HG03108 (cell line): ENCODE measurements around the gene IL1RL1.
A peak's percentile ranks its signal among the peaks of the same experiment; 100 is the strongest.
"Not testable (repeated sequence)": the region's sequence is repeated elsewhere in the genome, so short reads cannot be mapped to it uniquely, and the experiment has no call there.

Experiments
- ATAC-seq: cut with Tn5 transposase; IDR thresholded peaks from one replicate; pipeline ENCODE4 v1.9.1; 2021; ENCODE audit warnings: moderate library complexity; ENCODE audit not compliant: unreplicated experiment

The IL1RL1 gene

GRCh38 chr2:102291319-102292075 is 19.9 kb upstream of the IL1RL1 start:
- ATAC-seq: no peak

GRCh38 chr2:102294802-102295489 is 16.4 kb upstream of the IL1RL1 start:
- no peak for ATAC-seq

GRCh38 chr2:102295566-102295965 is 15.8 kb upstream of the IL1RL1 start:
- no peak for ATAC-seq

GRCh38 chr2:102296449-102296848 is 14.9 kb upstream of the IL1RL1 start:
- no peak for ATAC-seq

GRCh38 chr2:102297891-102298290 is 13.5 kb upstream of the IL1RL1 start:
- no peak for ATAC-seq

GRCh38 chr2:102301867-102302362 is 9.4 kb upstream of the IL1RL1 start:
- ATAC-seq: peak; percentile 91

GRCh38 chr2:102302458-102302857 is 8.9 kb upstream of the IL1RL1 start:
- no peak for ATAC-seq

GRCh38 chr2:102303589-102303988 is 7.8 kb upstream of the IL1RL1 start:
- no peak for ATAC-seq

GRCh38 chr2:102304268-102304667 is 7.1 kb upstream of the IL1RL1 start:
- no peak for ATAC-seq

- no peak for ATAC-seq
Observed at GRCh38 chr2:102304711-102305611, 6.4 kb upstream of the IL1RL1 start.

GRCh38 chr2:102306125-102306524 is 5.2 kb upstream of the IL1RL1 start:
- ATAC-seq: no peak

GRCh38 chr2:102313025-102313424 is 1.7 kb downstream of the IL1RL1 start:
- no peak for ATAC-seq

GRCh38 chr2:102313471-102313870 is 2.1 kb downstream of the IL1RL1 start:
- ATAC-seq: no peak

- no peak for ATAC-seq
Observed at GRCh38 chr2:102313950-102314349, 2.6 kb downstream of the IL1RL1 start.

- ATAC-seq: no peak
Observed at GRCh38 chr2:102315921-102316320, 4.6 kb downstream of the IL1RL1 start.

- no peak for ATAC-seq
Observed at GRCh38 chr2:102317715-102318114, 6.4 kb downstream of the IL1RL1 start.

- no peak for ATAC-seq
Observed at GRCh38 chr2:102318437-102318836, 7.1 kb downstream of the IL1RL1 start.

- no peak for ATAC-seq
Observed at GRCh38 chr2:102321941-102322719, 10.8 kb downstream of the IL1RL1 start.

GRCh38 chr2:102324914-102325313 is 13.6 kb downstream of the IL1RL1 start:
- ATAC-seq: not testable (repeated sequence)

GRCh38 chr2:102331311-102331980 is 20.1 kb downstream of the IL1RL1 start:
- no peak for ATAC-seq
